SKM-1 treated with dmso at 0.1 percent for 144 hours (cell line): ENCODE results near the gene CRIP3.

ENCODE experiments used
- DNase-seq: peaks from one replicate; lab custom pipeline; 2025; ENCODE audit not compliant: unreplicated experiment; lab: John Stamatoyannopoulos, UW

CRIP3 gene

GRCh38 chr6:43258180-43258579 is 50.4 kb downstream of the CRIP3 start:
- DNase-seq: no peak

- DNase-seq: no peak
These were observed 51.1 kb downstream of the CRIP3 start for GRCh38 chr6:43257367-43258145.

GRCh38 chr6:43256670-43257366 is 51.8 kb downstream of the CRIP3 start:
- DNase-seq: no peak
